ENCODE measurements around the gene SPTY2D1.
A peak's percentile ranks its signal among the peaks of the same experiment; 100 is the strongest.
"Not testable (repeated sequence)": the region's sequence is repeated elsewhere in the genome, so short reads cannot be mapped to it uniquely, and the experiment has no call there.

Gene SPTY2D1

GRCh38 chr11:18669711-18670110 lies 35.6 kb upstream of the SPTY2D1 start:
- DNase-seq (ENCODE audit: insufficient read length, low spot score) (no peak), FAIRE-seq (no peak)
- TF ChIP-seq CTCF (IDR thresholded peaks at IDR 0.05; ENCODE audit: insufficient read depth, missing control alignments) = no peak

- no peak for TF ChIP-seq CTCF (IDR thresholded peaks at IDR 0.05; ENCODE audit: insufficient read depth, missing control alignments)
- no peak for DNase-seq (ENCODE audit: insufficient read length, low spot score)
- FAIRE-seq = no peak
These were observed 35.1 kb upstream of the SPTY2D1 start for GRCh38 chr11:18669219-18669596.

- no peak for TF ChIP-seq CTCF (IDR thresholded peaks at IDR 0.05; ENCODE audit: insufficient read depth, missing control alignments)
- no peak for FAIRE-seq
- DNase-seq (ENCODE audit: insufficient read length, low spot score) = no peak
These were observed 34.0 kb upstream of the SPTY2D1 start for GRCh38 chr11:18668131-18668530.

- DNase-seq (ENCODE audit: insufficient read length, low spot score); FAIRE-seq: not testable (repeated sequence)
These were observed 31.3 kb upstream of the SPTY2D1 start for GRCh38 chr11:18665353-18665872.

- FAIRE-seq (no peak), DNase-seq (ENCODE audit: insufficient read length, low spot score) (no peak)
- TF ChIP-seq CTCF (IDR thresholded peaks at IDR 0.05; ENCODE audit: insufficient read depth, missing control alignments) = no peak
These were observed 23.5 kb upstream of the SPTY2D1 start for GRCh38 chr11:18657673-18658072.

GRCh38 chr11:18650859-18651557 lies 16.9 kb upstream of the SPTY2D1 start:
- peak; percentile 91 for TF ChIP-seq CTCF (IDR thresholded peaks at IDR 0.05; ENCODE audit: insufficient read depth, missing control alignments)
- FAIRE-seq = no peak

GRCh38 chr11:18650353-18650752 lies 16.2 kb upstream of the SPTY2D1 start:
- no peak for FAIRE-seq
- no peak for TF ChIP-seq CTCF (IDR thresholded peaks at IDR 0.05; ENCODE audit: insufficient read depth, missing control alignments)

More at GRCh38 chr11:18650859-18651557, 16.9 kb upstream of the SPTY2D1 start:
- no peak for DNase-seq (ENCODE audit: insufficient read length, low spot score)

GRCh38 chr11:18643034-18643433 lies 8.9 kb upstream of the SPTY2D1 start:
- not testable (repeated sequence) for DNase-seq (ENCODE audit: insufficient read length, low spot score); FAIRE-seq

More at GRCh38 chr11:18650353-18650752, 16.2 kb upstream of the SPTY2D1 start:
- no peak for DNase-seq (ENCODE audit: insufficient read length, low spot score)

All from D721Med (cell line).